ENCODE measurements around the gene SLC27A4.

DNA sequence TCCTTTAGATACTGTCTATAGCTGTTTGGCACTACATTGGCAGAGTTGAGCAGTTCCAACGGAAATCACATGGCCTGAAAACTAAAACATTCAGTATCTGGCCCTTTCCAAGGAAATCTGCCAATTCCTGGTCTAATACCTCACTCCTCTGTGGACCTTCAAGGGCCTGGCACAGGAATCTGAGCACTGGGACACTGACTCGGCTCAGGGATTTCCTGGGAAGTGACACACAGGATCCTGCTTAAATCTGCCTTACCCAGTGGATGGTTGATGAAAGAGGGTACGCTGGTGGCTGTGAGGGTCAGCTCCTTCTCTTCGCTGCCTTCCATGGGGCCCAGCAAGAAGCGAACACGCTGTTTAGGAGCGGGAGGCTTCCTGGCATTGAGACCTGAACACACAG lies 19.0 kb upstream of the SLC27A4 start:
- TF ChIP-seq, protein P1, sequence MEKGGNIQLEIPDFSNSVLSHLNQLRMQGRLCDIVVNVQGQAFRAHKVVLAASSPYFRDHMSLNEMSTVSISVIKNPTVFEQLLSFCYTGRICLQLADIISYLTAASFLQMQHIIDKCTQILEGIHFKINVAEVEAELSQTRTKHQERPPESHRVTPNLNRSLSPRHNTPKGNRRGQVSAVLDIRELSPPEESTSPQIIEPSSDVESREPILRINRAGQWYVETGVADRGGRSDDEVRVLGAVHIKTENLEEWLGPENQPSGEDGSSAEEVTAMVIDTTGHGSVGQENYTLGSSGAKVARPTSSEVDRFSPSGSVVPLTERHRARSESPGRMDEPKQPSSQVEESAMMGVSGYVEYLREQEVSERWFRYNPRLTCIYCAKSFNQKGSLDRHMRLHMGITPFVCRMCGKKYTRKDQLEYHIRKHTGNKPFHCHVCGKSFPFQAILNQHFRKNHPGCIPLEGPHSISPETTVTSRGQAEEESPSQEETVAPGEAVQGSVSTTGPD (CRISPR knock-in tag; IDR thresholded peaks at IDR 0.05): no peak
- no peak for TF ChIP-seq ZMYM3 (CRISPR knock-in tag; IDR thresholded peaks at IDR 0.05)
